Measurements from ENCODE around the gene CD248.

CD248 gene

DNA sequence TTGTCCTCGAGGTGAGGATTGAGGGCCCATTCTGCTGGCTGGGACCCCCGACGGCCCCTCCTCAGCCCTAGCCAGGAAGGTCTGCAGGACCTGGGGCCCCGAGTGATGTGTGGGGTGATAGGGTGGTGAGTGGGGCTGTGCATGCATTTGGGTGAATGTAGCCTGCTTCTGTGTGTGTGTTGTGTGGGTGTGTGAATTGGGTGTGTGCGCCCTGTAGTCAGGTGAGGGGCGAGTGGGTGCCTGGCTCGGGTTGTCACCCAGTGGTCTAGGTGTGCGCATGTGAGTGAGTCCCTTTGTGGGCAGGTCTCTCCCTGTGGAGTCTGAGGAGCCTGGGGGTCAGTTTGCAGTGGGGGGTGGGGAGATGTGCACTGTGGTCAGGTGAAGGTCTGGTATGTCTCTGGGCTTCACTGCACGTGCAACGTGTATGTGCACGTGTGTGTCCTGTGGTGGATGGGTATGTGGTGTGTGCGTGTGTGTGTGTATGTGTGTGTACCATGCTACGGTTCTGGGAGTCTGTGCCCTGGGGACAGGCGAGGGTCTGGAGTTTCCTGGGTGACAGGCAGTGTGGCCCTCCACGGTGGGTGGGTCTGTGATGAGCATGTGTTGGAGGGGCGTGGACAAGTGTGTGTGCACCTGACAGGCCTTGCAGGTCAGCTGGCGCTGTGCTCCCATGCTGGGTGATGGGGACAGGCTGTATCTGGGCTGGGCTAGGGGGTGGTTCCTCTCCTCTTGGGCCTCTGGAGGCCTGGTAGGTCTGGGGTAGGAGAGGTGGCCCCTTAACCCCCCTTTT is 24.1 kb downstream of the CD248 start:
- WGBS (ENCODE audit: insufficient coverage, insufficient read length), result no CpG with 5 or more reads among the region's 17 CpGs
- Histone ChIP-seq H3K4me1 (ENCODE audit: control insufficient read depth, insufficient read depth, low read length) (peaks cover 5% of the 10 kb centered on the region), H3K4me3 (ENCODE audit: low read length) (no peak overlapping the region), H3K36me3 (ENCODE audit: control insufficient read depth, insufficient read depth, low read length) (no peaks in the 10 kb centered on the region), H3K27me3 (ENCODE audit: control insufficient read depth, insufficient read depth, low read length) (peaks cover 3% of the 10 kb centered on the region; the same call in 1 of the 2 replicates), H3K27ac (ENCODE audit: low read length) (no peak overlapping the region), H3K9me3 (ENCODE audit: control insufficient read depth, insufficient read depth, low read length) (no peaks in the 10 kb centered on the region)
- no peak for DNase-seq (ENCODE audit: low read depth, low spot score)

DNA sequence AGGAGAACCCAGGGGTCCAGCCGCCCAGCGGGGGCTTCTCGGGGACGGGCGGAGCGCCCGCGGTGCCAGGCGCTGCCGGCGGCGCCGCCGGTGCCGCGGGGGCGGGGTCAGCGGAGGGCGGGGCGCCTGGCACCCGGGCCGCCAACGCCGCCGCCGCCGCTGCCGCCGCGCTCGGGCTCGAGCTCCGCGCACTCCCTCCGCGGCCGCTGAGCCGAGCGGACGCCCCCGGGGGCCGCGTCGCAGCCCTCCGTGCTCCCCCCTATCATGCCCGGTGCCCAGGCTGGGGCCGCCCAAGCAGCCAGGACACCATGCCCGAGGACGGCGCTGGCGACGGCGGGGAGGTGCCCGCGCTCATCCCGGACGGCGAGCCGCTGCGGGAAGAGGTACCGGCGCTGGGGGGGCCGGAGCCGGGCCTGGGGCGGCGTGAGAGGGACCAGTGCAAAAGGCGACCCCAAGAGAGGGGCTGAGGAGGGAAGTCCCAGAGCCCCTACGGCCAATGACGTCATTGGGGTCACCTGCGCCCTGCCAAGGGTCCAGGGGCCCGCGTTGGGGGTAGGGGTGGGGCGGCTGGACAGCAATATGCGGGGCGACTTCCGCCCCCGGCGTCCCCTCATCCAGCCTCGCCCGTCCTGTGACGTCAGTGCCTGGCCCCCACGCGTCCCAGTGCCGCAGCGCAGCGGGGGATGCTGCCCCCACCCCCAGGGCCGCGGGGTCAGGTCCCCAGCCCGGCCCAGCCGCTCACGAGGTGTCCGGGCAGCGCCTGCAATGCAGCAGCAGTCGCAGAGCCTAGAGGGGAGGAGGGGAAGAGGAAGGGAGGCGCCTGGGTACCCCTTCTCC is 24.9 kb downstream of the CD248 start, which contains the start of gene TMEM151A:
Gene TMEM151A (plus strand): TSS at position 189 of the 837 bp plus-strand sequence. CDS start 120 bp downstream, at position 309.
- DNase-seq (ENCODE audit: low read depth, low spot score), result no peak

DNA sequence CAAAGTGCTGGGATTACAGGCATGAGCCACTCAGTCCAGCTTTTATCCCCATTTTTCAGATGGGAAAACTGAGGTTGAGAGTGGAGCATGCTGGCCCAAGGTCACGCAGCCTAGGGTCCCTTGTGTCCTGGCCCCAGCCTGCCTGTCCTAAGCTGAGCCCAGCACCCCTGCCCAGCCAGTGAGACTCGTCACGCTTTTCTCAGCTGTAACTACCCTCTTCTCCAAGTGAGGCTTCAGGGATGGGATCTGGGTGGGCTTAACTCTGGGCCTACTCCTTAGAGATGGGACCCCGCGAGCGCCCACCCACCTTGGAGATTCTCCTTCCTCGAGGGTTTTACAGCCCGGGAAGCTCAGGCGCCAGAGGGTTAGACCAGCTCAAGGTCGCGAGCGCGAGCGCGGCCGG is 25.5 kb downstream of the CD248 start:
- peaks cover 3% of the 10 kb centered on the region; the same call in 1 of the 2 replicates for H3K4me1 ChIP-seq (ENCODE audit: control insufficient read depth, insufficient read depth, low read length)
- H3K27ac ChIP-seq (ENCODE audit: low read length), result no peak overlapping the region
- no CpG with 5 or more reads among the region's 16 CpGs for WGBS (ENCODE audit: insufficient coverage, insufficient read length)
- H3K27me3 ChIP-seq (ENCODE audit: control insufficient read depth, insufficient read depth, low read length), result peaks cover 3% of the 10 kb centered on the region; the same call in 1 of the 2 replicates
- H3K36me3 ChIP-seq (ENCODE audit: control insufficient read depth, insufficient read depth, low read length), result no peaks in the 10 kb centered on the region
- H3K4me3 ChIP-seq (ENCODE audit: low read length), result peak overlapping the region; percentile 66; the same call in 1 of the 2 replicates
- no peaks in the 10 kb centered on the region for H3K9me3 ChIP-seq (ENCODE audit: control insufficient read depth, insufficient read depth, low read length)
- no peak for DNase-seq (ENCODE audit: low read depth, low spot score)

More for the DNA sequence above, 24.9 kb downstream of the CD248 start, which contains the start of gene TMEM151A:
- H3K4me3 ChIP-seq (ENCODE audit: low read length), result peak within 1 kb of the TSS; percentile 66; the same call in 1 of the 2 replicates
- no peak within 1 kb of the TSS for H3K27ac ChIP-seq (ENCODE audit: low read length)
- H3K27me3 ChIP-seq (ENCODE audit: control insufficient read depth, insufficient read depth, low read length), result peaks cover 3% of the 10 kb centered on the region; the same call in 1 of the 2 replicates
- H3K36me3 ChIP-seq (ENCODE audit: control insufficient read depth, insufficient read depth, low read length), result no peaks in the 10 kb centered on the region
- no CpG with 5 or more reads among the region's 95 CpGs for WGBS (ENCODE audit: insufficient coverage, insufficient read length)
- no peaks in the 10 kb centered on the region for H3K9me3 ChIP-seq (ENCODE audit: control insufficient read depth, insufficient read depth, low read length)
- H3K4me1 ChIP-seq (ENCODE audit: control insufficient read depth, insufficient read depth, low read length), result peaks cover 3% of the 10 kb centered on the region; the same call in 1 of the 2 replicates

DNA sequence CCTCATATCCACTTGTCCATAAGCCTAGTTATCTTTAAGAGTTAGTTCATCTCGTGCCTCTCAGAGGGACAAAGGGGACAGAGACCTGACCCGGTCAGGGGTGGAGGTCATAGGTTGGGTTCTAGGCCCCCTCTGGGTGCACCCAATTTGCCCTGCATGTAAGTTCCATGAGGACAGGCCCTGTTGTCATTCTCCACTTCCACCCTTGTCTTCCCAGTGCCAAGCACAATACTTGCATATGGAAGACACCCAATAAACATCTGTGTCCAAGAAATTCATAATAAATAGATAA is 26.6 kb downstream of the CD248 start:
- no peaks in the 10 kb centered on the region for H3K9me3 ChIP-seq (ENCODE audit: control insufficient read depth, insufficient read depth, low read length)
- no CpG with 5 or more reads among the region's 2 CpGs for WGBS (ENCODE audit: insufficient coverage, insufficient read length)
- no peak overlapping the region for H3K4me3 ChIP-seq (ENCODE audit: low read length)
- H3K27me3 ChIP-seq (ENCODE audit: control insufficient read depth, insufficient read depth, low read length), result peaks cover 3% of the 10 kb centered on the region; the same call in 1 of the 2 replicates
- H3K27ac ChIP-seq (ENCODE audit: low read length), result no peak overlapping the region
- H3K4me1 ChIP-seq (ENCODE audit: control insufficient read depth, insufficient read depth, low read length), result peaks cover 3% of the 10 kb centered on the region; the same call in 1 of the 2 replicates
- DNase-seq (ENCODE audit: low read depth, low spot score), result no peak
- H3K36me3 ChIP-seq (ENCODE audit: control insufficient read depth, insufficient read depth, low read length), result 0 out of 2 replicates have a peak, but pooled peaks cover 1% of the 10 kb centered on the region

DNA sequence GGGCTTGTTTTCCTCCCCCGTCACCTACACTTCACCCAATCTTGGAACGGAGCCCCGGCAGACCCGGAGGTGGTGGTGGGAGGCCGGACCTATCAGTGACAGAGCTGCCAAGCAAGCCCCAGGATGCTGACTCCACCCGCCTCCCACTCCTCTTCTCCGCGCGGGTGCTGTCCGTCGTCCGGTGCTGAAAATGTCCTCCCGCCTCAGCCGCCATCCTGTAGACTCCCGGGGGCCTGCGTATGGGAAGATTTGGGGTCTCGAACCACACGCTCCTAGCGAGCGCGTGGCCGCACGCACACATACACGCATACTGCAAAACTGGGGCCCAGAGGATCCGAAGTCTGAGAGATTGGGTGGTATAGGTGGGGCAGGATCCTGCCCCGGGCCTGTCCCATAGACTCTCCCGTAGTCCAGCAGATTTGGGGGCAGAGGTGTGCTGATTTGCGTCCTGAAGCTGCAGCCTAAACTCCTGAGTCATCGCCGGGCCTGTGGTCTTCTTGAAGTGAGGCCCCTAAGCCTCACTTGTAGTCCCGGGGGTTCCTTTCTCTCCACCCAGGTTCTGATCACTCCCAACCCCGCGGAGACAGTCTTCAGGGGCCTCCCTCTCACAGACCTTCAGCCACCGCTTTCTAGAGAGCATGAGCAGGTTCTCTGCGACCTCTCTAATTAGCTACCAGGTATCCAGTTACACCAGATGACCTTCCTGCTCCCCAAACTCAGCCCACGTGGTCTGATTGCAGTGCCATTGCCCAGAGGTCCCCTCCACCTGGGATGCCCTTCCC is 27.1 kb downstream of the CD248 start:
- no peaks in the 10 kb centered on the region for H3K9me3 ChIP-seq (ENCODE audit: control insufficient read depth, insufficient read depth, low read length)
- no CpG with 5 or more reads among the region's 36 CpGs for WGBS (ENCODE audit: insufficient coverage, insufficient read length)
- no peak overlapping the region for H3K27ac ChIP-seq (ENCODE audit: low read length)
- no peak for DNase-seq (ENCODE audit: low read depth, low spot score)
- peak overlapping the region; percentile 51; the same call in 1 of the 2 replicates for H3K4me3 ChIP-seq (ENCODE audit: low read length)
- 0 out of 2 replicates have a peak, but pooled peaks cover 4% of the 10 kb centered on the region for H3K36me3 ChIP-seq (ENCODE audit: control insufficient read depth, insufficient read depth, low read length)
- H3K4me1 ChIP-seq (ENCODE audit: control insufficient read depth, insufficient read depth, low read length), result peaks cover 3% of the 10 kb centered on the region; the same call in 1 of the 2 replicates
- H3K27me3 ChIP-seq (ENCODE audit: control insufficient read depth, insufficient read depth, low read length), result peaks cover 3% of the 10 kb centered on the region; the same call in 1 of the 2 replicates

DNA sequence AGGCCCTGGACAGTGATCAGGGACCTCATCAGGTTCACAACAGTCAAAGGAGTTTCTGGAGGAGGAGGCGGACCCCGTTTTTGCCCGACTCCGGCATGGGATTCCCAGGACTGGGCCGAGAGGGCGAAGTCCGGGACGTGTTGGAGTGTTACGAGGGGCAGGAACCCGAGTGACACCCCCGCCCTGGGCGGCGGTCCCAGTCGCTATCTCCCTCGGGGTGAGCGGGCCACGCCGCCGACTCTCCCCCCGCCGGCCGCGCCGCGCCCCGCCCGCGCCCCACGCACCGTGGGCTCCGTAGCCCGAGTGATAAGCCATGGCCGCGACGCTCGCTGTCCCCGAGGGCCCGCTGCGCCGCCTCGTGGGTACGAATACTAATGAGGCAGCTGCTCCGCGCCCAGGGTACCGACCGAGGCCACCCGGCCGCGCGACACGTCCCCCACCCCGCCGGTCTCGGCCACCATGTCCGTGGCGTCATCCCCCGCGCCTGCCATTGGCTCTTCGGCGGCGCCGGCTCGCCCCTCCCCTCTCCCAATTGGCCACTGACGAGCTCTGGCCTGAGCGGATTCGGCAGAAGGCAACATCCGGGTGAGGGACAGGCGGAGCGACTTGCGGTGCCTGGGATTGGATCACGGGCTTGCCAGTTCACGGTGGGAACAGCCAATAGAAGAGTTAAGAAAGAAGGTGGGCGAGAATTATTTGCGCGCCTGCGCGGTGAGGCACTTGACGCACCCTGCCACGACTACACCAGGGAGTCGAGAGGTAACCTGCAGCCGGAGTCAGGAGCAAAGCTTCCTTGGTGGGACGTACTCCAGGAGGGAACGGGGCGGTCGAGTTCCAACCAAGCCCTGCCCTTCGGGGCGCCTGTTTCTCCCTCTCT is 27.9 kb downstream of the CD248 start, which contains the start of gene YIF1A:
Gene YIF1A (minus strand): TSS at position 473 of the 877 bp plus-strand sequence. CDS start 158 bp downstream, at position 315.
- Histone ChIP-seq H3K4me1 (ENCODE audit: control insufficient read depth, insufficient read depth, low read length) (peaks cover 3% of the 10 kb centered on the region; the same call in 1 of the 2 replicates), H3K27me3 (ENCODE audit: control insufficient read depth, insufficient read depth, low read length) (peaks cover 3% of the 10 kb centered on the region; the same call in 1 of the 2 replicates), H3K9me3 (ENCODE audit: control insufficient read depth, insufficient read depth, low read length) (no peaks in the 10 kb centered on the region), H3K36me3 (ENCODE audit: control insufficient read depth, insufficient read depth, low read length) (0 out of 2 replicates have a peak, but pooled peaks cover 4% of the 10 kb centered on the region), H3K27ac (ENCODE audit: low read length) (no peak within 1 kb of the TSS), H3K4me3 (ENCODE audit: low read length) (peak within 1 kb of the TSS; percentile 89)
- WGBS (ENCODE audit: insufficient coverage, insufficient read length), result no CpG with 5 or more reads among the region's 87 CpGs
- peak; percentile 99 for DNase-seq (ENCODE audit: low read depth, low spot score)

DNA sequence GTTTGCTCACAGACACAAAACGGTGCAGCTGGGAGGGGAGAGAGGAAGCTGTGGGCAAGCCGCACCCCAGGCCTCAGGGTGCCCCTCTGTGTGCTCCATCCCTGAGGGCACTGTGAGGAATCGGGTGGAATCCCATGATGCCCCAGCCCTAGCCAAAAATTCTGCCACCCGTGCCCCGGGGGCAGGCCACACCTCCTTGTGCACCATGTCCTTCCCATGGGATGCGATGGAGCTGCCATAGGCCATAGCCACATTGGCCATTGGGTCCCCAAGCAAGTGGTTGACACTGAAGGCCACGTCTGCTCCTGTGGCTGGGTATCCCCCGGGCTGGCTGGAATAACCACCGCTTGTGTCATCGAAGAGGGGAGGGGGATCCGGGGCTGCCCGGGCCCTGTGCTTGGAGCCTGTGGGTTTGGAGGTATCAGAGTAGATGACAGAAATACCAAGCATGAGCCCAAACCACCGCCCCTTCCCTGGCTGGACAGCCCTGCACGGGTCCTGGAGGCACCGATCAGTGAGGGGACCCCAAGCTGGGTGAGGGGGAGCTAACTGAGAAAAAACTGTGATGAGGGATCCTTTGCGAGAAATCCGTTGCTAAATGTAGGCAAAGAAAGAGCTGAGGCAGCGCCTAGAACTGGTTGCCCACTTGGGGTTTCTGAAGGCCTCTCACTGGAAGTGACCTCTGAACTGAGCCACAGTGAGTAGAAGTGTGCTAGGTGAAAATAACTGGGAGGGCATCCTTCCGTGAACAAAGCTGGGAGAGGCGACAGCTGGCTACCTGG is 28.8 kb downstream of the CD248 start:
- H3K27ac ChIP-seq (ENCODE audit: low read length), result no peak overlapping the region
- no peaks in the 10 kb centered on the region for H3K9me3 ChIP-seq (ENCODE audit: control insufficient read depth, insufficient read depth, low read length)
- peaks cover 3% of the 10 kb centered on the region; the same call in 1 of the 2 replicates for H3K27me3 ChIP-seq (ENCODE audit: control insufficient read depth, insufficient read depth, low read length)
- 0 out of 2 replicates have a peak, but pooled peaks cover 4% of the 10 kb centered on the region for H3K36me3 ChIP-seq (ENCODE audit: control insufficient read depth, insufficient read depth, low read length)
- peaks cover 3% of the 10 kb centered on the region; the same call in 1 of the 2 replicates for H3K4me1 ChIP-seq (ENCODE audit: control insufficient read depth, insufficient read depth, low read length)
- WGBS (ENCODE audit: insufficient coverage, insufficient read length), result no CpG with 5 or more reads among the region's 20 CpGs
- no peak for DNase-seq (ENCODE audit: low read depth, low spot score)
- peak overlapping the region; percentile 89; the same call in 1 of the 2 replicates for H3K4me3 ChIP-seq (ENCODE audit: low read length)

DNA sequence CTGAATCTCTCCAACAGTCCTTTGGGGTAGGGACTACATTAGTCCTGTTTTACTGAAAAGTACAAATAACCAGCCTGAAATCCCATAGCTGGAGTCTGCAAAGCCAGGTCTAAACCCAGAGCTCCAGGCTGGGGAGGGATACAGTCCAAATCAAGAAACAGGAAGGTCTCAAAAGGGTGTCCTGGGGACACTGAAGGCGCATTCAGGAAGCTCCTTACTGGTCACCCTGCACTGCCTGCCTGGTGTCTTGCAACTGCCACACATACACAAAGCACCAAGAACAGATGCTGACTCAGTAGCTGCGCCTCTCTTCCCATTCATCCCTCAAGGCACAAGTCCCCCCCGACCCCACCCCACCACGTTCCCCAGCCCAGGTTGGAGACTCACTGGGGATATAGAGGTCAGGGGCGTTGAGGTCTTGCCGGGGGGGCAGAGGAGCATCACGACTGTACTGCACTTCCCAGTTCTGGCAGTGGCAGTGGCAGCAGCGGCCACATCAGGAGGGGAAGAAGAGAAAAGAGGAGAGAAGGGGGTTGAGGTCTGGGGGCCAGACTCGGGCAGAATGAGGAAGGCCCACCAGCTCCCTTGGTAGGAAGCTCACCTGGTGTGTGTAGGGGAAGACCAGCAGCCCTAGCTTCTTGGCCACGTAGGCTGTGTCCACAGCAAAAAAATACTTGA is 29.5 kb downstream of the CD248 start:
- Histone ChIP-seq H3K27me3 (ENCODE audit: control insufficient read depth, insufficient read depth, low read length) (peaks cover 3% of the 10 kb centered on the region; the same call in 1 of the 2 replicates), H3K4me3 (ENCODE audit: low read length) (no peak overlapping the region), H3K9me3 (ENCODE audit: control insufficient read depth, insufficient read depth, low read length) (no peaks in the 10 kb centered on the region), H3K27ac (ENCODE audit: low read length) (no peak overlapping the region), H3K36me3 (ENCODE audit: control insufficient read depth, insufficient read depth, low read length) (0 out of 2 replicates have a peak, but pooled peaks cover 4% of the 10 kb centered on the region), H3K4me1 (ENCODE audit: control insufficient read depth, insufficient read depth, low read length) (peaks cover 3% of the 10 kb centered on the region; the same call in 1 of the 2 replicates)
- WGBS (ENCODE audit: insufficient coverage, insufficient read length), result no CpG with 5 or more reads among the region's 10 CpGs
- DNase-seq (ENCODE audit: low read depth, low spot score), result no peak

Data from iPS DF 6.9 (cell line).